Aorta (tissue), 5 donors: ENCODE data around the gene RNF150. TPM values are rescaled to one million over a fixed set of nuclear protein-coding genes. Genes with fewer than 3 reads are reported as not detected.
A peak's percentile ranks its signal among the peaks of the same experiment; 100 is the strongest.

Source experiments
- ATAC-seq: fragments of 200-7000 bp; cut with Tn5 transposase; one replicate; pipeline ENCODE4 v1.9.1; 2022; ENCODE audit warnings: moderate library complexity; ENCODE audit not compliant: low FRiP score
- DNase-seq, 2 donors: peaks; one replicate each; pipeline ENCODE4 v3.0.0-alpha.2; 2020
- H3K27ac ChIP-seq, 2 donors: one replicate each; pipeline ENCODE4 v1.5.1; 2013; ENCODE audit warnings: low read length in 2 of 2, mild to moderate bottlenecking in 2 of 2, moderate library complexity in 2 of 2, control low read depth in 1 of 2, inconsistent platforms in 1 of 2, low read depth in 1 of 2
- H3K27me3 ChIP-seq, 2 donors: one replicate each; pipeline ENCODE4 v1.6.1; 2013; ENCODE audit warnings: control low read depth in 1 of 2, low read length in 1 of 2, mild to moderate bottlenecking in 1 of 2, moderate library complexity in 1 of 2; ENCODE audit not compliant: insufficient read depth in 2 of 2, control insufficient read depth in 1 of 2
- H3K36me3 ChIP-seq, 2 donors: one replicate each; pipeline ENCODE4 v1.6.1; 2013; ENCODE audit warnings: control low read depth in 1 of 2, low read length in 1 of 2, mild to moderate bottlenecking in 1 of 2; ENCODE audit not compliant: insufficient read depth in 2 of 2, control insufficient read depth in 1 of 2
- H3K4me1 ChIP-seq, 2 donors: one replicate each; pipeline ENCODE4 v1.6.1; 2013; ENCODE audit warnings: low read length in 2 of 2, control low read depth in 1 of 2, mild to moderate bottlenecking in 1 of 2, moderate library complexity in 1 of 2; ENCODE audit not compliant: insufficient read depth in 2 of 2, control insufficient read depth in 1 of 2
- H3K4me3 ChIP-seq, 2 donors: one replicate each; pipeline ENCODE4 v1.5.1; 2013; ENCODE audit warnings: low read length in 2 of 2, control low read depth in 1 of 2, mild to moderate bottlenecking in 1 of 2
- H3K9me3 ChIP-seq: one replicate; pipeline ENCODE4 v1.6.1; 2013; ENCODE audit warnings: mild to moderate bottlenecking, low read length; ENCODE audit not compliant: control insufficient read depth
- WGBS, 2 donors: extraction: QIAGEN DNeasy Blood & Tissue Kit; methylation state at CpG; one replicate each; pipeline ENCODE4 v1.1.7; 2013; 5-methylcytosine and 5-hydroxymethylcytosine counted together
- intact Hi-C, 2 donors: fragments of 100-400 bp; cut with DNase I; formaldehyde crosslinking; loops; one replicate each; pipeline versions ENCODE4 v1.14.2 to v1.15.0; 2022
- polyA plus RNA-seq, 2 donors: library from polyadenylated mRNA; stranded (reverse); fragments of 200-250 nt; gene quantifications; one replicate each; pipeline ENCODE4 v1.2.3, GENCODE V29; 2013
- total RNA-seq, 2 donors: library from RNA; stranded (reverse); fragmentation: NEBNext Ultra II Directional; extraction: Animal tissue kit (Norgen Biotek cat#: 25700); gene quantifications; one replicate each; pipeline ENCODE4 v1.2.1, GENCODE V29; 2021
- donor health status: healthy with polysubstance abuse.
- donor health status: Bipolar disorder and iron deficiency.
- donor health status: DM: no; HTN: no; CAD: no.
- donor health status: DM: no; HTN: no; CAD: no.
- donor health status: DM: yes; HTN: yes; CAD: no.

The RNF150 gene
- total and polyA plus RNA-seq, 4 donors, result 2.0 to 22.8 (median 10.6) TPM

DNA sequence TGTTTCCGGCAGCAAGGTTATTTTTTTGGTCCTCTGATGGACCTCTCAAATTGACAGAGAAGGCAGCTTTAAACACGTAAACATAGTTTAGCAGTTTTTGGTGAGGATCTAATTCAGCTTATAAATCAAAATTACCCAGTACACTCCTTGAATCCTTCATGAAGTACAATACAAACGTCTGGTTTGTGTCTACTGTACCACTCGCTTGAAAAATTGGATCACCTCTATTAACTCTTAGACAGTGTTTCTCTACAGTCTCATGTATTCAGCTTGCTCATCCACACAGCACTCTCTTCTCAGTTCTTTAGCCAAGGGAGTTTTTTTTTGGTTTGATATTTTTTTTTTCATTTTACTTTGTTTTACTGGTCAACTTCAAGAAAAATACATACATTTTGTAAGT is 113.5 kb downstream of the RNF150 start:
- DNase-seq (no peak), ATAC-seq (no peak)
- Histone ChIP-seq H3K9me3 (peaks cover 2% of the 10 kb centered on the region), H3K4me1 (peaks cover 0 to 8% of the 10 kb centered on the region in 2 donors), H3K4me3 (no peak overlapping the region), H3K27me3 (no peaks in the 10 kb centered on the region), H3K27ac (no peak overlapping the region), H3K36me3 (no peaks in the 10 kb centered on the region)
- intact Hi-C loops, result no loop called here
- 88 to 91% methylated on average over 4 of the region's 4 CpGs for WGBS, 2 donors

DNA sequence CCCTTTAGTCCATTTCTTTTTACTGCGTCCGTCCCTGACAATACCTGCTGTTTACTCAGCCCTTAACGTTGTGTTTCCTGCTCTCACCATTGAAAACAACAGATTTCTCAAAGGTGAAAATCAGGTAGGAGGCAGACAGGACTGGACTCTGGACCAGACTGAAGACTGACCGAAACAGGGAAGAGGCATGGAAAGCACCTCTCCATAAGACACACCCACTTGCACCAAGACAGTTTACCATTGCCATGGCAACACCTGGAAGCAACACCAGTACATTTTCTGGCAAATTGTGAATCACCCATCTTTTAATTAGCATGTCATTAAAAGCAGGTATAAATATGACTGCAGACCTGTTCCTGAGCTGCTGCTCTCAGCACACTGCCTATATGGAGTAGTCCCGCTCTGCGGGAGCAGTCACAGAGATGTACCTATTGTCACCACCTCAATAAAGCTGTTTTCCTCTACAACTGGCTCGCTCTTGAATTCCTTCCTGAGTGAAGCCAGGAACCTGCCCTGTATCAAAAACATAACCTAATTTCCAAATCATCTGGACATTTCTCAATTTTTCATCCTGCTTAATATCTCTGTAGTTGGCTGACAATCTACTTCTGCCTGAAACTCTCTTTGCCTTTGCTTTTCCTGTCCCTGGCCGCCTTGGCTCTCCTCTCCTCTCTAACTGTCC is 117.0 kb downstream of the RNF150 start:
- DNase-seq, result no peak
- intact Hi-C loops, result no loop called here
- H3K27me3 ChIP-seq, result no peaks in the 10 kb centered on the region
- H3K36me3 ChIP-seq, result no peaks in the 10 kb centered on the region
- 92 to 94% methylated on average over 8 of the region's 8 CpGs for WGBS, 2 donors
- H3K4me3 ChIP-seq, result no peak overlapping the region
- H3K4me1 ChIP-seq, result peaks cover 0 to 4% of the 10 kb centered on the region in 2 donors
- peaks cover 2% of the 10 kb centered on the region for H3K9me3 ChIP-seq
- ATAC-seq, result no peak
- no peak overlapping the region for H3K27ac ChIP-seq

DNA sequence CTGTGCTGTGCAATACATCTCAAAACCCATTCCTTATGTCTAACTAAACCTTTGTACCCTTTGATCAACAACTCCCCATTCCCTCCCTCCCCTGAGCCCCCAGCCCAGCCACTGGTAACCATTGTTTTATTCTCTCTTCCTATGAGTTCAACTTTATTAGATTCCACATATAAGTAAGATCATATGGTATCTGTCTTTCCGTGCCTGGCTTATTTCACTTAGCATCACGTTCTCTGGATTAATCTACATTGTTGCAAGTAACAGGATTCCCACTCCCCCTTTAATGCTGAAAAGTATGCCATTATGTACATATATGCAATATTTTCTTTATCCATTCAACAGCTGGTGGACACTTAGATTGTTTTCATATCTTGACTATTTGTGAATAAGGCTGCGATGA is 119.4 kb downstream of the RNF150 start:
- intact Hi-C loops, result no loop called here
- Histone ChIP-seq H3K27me3 (no peaks in the 10 kb centered on the region), H3K4me3 (no peak overlapping the region), H3K36me3 (no peaks in the 10 kb centered on the region), H3K9me3 (no peaks in the 10 kb centered on the region), H3K4me1 (no peaks in the 10 kb centered on the region), H3K27ac (no peak overlapping the region)
- ATAC-seq (no peak), DNase-seq (no peak)
- WGBS, 2 donors, result 57 to 64% methylated on average over 3 of the region's 3 CpGs

DNA sequence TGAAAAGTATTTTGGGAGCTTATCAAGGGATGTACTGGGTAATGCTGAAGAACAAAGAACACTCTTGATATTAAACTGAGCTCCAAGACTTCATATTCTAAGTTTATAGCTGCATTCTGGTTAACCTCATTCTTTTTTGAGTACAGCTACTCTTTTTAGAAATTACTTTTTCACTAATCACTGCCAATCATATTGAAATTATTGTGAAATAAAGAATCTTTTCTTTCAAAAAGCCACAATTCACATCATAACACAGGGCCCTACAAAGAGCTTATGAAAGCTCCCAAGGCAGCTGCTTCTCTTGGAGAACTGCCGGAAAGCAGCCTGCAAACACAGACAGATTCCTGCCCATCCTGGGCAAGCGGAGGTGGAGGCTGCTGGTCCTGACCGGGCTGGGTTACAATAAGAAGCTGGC is 121.4 kb downstream of the RNF150 start:
- H3K9me3 ChIP-seq, result no peaks in the 10 kb centered on the region
- no peaks in the 10 kb centered on the region for H3K27me3 ChIP-seq
- ATAC-seq (no peak), DNase-seq (no peak)
- H3K27ac ChIP-seq, result no peak overlapping the region
- intact Hi-C loops, result no loop called here
- no peaks in the 10 kb centered on the region for H3K36me3 ChIP-seq
- H3K4me3 ChIP-seq, result no peak overlapping the region
- WGBS, 2 donors, result 91 to 95% methylated on average over 3 of the region's 3 CpGs
- no peaks in the 10 kb centered on the region for H3K4me1 ChIP-seq

DNA sequence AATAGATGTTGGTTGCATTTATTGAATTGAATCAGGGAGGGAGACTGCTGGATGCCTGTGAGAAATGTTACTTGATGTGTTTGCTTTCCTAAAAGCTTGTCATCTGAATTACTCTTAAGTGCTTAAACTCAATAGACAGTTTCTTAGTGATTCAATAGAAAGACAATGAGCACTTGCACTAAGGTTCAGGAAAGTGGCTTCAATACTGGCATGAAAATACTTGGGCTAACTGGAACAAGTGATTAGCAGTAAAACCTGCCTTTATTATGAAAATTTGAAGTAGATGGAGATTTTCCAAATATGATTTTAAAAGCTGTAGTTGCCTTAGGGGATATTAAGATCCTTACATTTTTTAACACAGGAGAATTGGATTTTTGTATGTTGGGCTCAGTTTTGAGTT is 123.3 kb downstream of the RNF150 start:
- Histone ChIP-seq H3K27ac (no peak overlapping the region), H3K4me1 (no peaks in the 10 kb centered on the region), H3K4me3 (no peak overlapping the region), H3K36me3 (no peaks in the 10 kb centered on the region), H3K27me3 (no peaks in the 10 kb centered on the region), H3K9me3 (no peaks in the 10 kb centered on the region)
- intact Hi-C loops, result no loop called here
- no peak for DNase-seq
- ATAC-seq, result no peak

DNA sequence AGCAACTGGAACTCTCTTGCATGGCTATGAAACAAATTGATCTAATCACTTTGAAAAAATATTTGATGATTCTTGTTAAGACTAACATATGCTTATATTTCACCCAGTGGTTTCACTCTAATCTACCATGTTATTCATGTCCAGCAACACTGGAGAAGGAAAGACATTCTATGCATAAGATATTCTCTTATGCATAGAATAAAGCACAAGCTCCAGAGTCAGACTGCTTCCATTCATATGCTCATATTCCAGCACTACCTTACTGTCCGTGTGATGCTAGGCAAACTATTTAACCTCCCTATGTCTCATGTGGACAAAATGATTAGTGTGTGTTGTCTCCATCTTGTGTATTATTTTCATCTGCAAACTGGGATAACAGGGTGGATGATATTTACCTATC is 124.1 kb downstream of the RNF150 start:
- Histone ChIP-seq H3K27ac (no peak overlapping the region), H3K4me1 (no peaks in the 10 kb centered on the region), H3K4me3 (no peak overlapping the region), H3K9me3 (no peaks in the 10 kb centered on the region), H3K36me3 (no peaks in the 10 kb centered on the region), H3K27me3 (no peaks in the 10 kb centered on the region)
- intact Hi-C loops, result no loop called here
- WGBS, 2 donors, result 95 to 99% methylated on average over 1 of the region's 1 CpG
- no peak for ATAC-seq
- no peak for DNase-seq

DNA sequence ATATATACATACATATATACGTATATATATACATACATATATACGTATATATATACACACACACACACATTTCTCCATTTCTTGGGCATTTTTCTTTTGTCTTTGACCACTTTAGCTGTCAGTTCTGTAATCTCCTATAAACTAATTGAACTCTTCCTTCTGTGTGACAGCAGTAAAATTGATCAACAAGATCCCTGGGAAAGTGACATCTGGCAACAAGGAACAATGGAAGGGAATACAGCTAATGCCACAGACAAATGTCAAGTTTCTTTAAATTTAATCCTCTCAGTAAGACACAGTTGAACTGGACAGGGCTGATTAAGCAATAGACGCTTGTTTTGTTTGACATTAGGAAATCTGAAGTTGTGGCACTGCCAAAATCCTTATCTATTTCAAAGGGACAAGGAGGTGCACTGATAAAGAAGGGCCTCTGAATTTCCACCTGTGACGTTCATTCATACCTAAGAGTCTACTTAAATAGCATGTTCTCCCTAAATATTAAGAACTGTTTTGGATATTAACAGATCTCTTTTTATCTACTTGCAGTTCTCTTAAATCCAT is 126.9 kb downstream of the RNF150 start:
- intact Hi-C loops, result no loop called here
- ATAC-seq, result no peak
- no peaks in the 10 kb centered on the region for H3K27me3 ChIP-seq

DNA sequence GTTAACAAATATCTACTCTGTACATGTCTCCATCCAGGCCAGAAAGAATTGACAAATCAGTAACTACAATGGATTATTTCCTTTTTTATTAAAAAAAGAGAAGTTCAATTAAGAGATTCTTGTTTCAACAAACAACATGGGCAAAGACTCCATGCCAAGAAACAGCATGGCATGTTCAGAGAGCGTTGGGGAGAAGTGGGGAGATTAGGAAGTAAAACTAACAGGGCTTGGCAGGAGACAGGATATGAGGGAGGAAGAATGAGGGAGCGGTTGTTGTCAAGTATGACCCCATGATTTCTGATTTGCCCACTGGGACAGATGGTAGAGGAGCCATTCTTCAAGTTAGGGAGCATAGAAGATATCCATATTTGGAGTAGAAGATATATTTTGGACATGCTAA is 128.4 kb downstream of the RNF150 start:
- 91 to 92% methylated on average over 2 of the region's 2 CpGs for WGBS, 2 donors
- H3K27me3 ChIP-seq, result no peaks in the 10 kb centered on the region

More for the DNA sequence above, 126.9 kb downstream of the RNF150 start:
- H3K9me3 ChIP-seq, result no peaks in the 10 kb centered on the region
- no peak overlapping the region for H3K4me3 ChIP-seq
- WGBS, 2 donors, result 86 to 96% methylated on average over 4 of the region's 4 CpGs
- H3K4me1 ChIP-seq, result peaks cover 0 to 4% of the 10 kb centered on the region in 2 donors
- no peak overlapping the region for H3K27ac ChIP-seq
- no peaks in the 10 kb centered on the region for H3K36me3 ChIP-seq
- no peak for DNase-seq

DNA sequence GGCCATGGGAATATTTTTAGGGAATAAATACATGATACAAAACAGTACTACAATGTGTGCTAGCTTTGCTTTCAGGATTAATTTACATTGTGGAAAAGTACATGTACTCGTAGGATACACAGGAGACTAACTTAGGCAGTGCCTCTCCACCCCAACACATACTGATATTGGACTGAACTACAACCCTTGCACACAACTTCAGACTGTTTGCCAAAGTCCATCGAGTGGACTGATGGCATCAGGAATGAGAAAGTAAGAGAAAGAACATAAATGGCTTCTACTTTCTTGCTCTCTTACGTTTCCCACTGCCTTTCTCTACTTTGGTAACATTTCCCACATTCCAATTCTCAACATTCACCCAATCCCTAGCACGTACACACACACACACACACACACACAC is 130.1 kb downstream of the RNF150 start:
- H3K36me3 ChIP-seq, result no peaks in the 10 kb centered on the region
- ATAC-seq (no peak), DNase-seq (no peak)
- H3K27me3 ChIP-seq, result no peaks in the 10 kb centered on the region
- 41 to 45% methylated on average over 4 of the region's 4 CpGs for WGBS, 2 donors
- H3K9me3 ChIP-seq, result no peaks in the 10 kb centered on the region
- H3K4me3 ChIP-seq, result no peak overlapping the region
- H3K27ac ChIP-seq, result peak overlapping the region in 1 of 2 donors; percentile 78
- intact Hi-C loops, result no loop called here
- H3K4me1 ChIP-seq, result peaks cover 0 to 9% of the 10 kb centered on the region in 2 donors

More for the DNA sequence above, 128.4 kb downstream of the RNF150 start:
- DNase-seq (no peak), ATAC-seq (no peak)
- intact Hi-C loops, result no loop called here
- H3K9me3 ChIP-seq, result no peaks in the 10 kb centered on the region
- no peaks in the 10 kb centered on the region for H3K36me3 ChIP-seq
- H3K27ac ChIP-seq, result no peak overlapping the region
- H3K4me3 ChIP-seq, result no peak overlapping the region
- peaks cover 0 to 4% of the 10 kb centered on the region in 2 donors for H3K4me1 ChIP-seq
